SIG-M5 treated with dmso at 0.1 percent for 504 hours (cell line): Measurements from ENCODE around the gene SEL1L.
A peak's percentile ranks its signal among the peaks of the same experiment; 100 is the strongest.
"Not testable (repeated sequence)": the region's sequence is repeated elsewhere in the genome, so short reads cannot be mapped to it uniquely, and the experiment has no call there.

Experiments used
- DNase-seq: peaks from one replicate; lab custom pipeline; 2025; ENCODE audit not compliant: unreplicated experiment; lab: John Stamatoyannopoulos, UW

Gene SEL1L

GRCh38 chr14:81449576-81449975 lies 84.1 kb downstream of the SEL1L start:
- DNase-seq: no peak

GRCh38 chr14:81449114-81449513 lies 84.5 kb downstream of the SEL1L start:
- DNase-seq: no peak

GRCh38 chr14:81447021-81447764 lies 86.5 kb downstream of the SEL1L start:
- no peak for DNase-seq

- no peak for DNase-seq
Observed at GRCh38 chr14:81446279-81447007, 87.2 kb downstream of the SEL1L start.

GRCh38 chr14:81441626-81442134 lies 92.0 kb downstream of the SEL1L start:
- DNase-seq: no peak

- DNase-seq: peak; percentile 47
Observed at GRCh38 chr14:81440041-81440440, 93.6 kb downstream of the SEL1L start.

GRCh38 chr14:81437244-81437643 lies 96.4 kb downstream of the SEL1L start:
- no peak for DNase-seq

GRCh38 chr14:81436296-81437138 lies 97.1 kb downstream of the SEL1L start:
- peak; percentile 21 for DNase-seq

GRCh38 chr14:81435391-81436295 lies 98.0 kb downstream of the SEL1L start:
- DNase-seq: no peak

- DNase-seq: no peak
Observed at GRCh38 chr14:81435048-81435390, 98.6 kb downstream of the SEL1L start.

GRCh38 chr14:81434230-81434629 lies 99.4 kb downstream of the SEL1L start:
- no peak for DNase-seq

GRCh38 chr14:81433378-81433777 lies 100.3 kb downstream of the SEL1L start:
- no peak for DNase-seq

- no peak for DNase-seq
Observed at GRCh38 chr14:81432219-81432661, 101.4 kb downstream of the SEL1L start.

GRCh38 chr14:81430235-81430634 lies 103.4 kb downstream of the SEL1L start:
- no peak for DNase-seq

GRCh38 chr14:81429749-81430148 lies 103.9 kb downstream of the SEL1L start:
- DNase-seq: not testable (repeated sequence)

GRCh38 chr14:81429028-81429427 lies 104.6 kb downstream of the SEL1L start:
- DNase-seq: no peak

GRCh38 chr14:81427348-81428058 lies 106.2 kb downstream of the SEL1L start:
- no peak for DNase-seq

GRCh38 chr14:81423504-81423903 lies 110.1 kb downstream of the SEL1L start:
- DNase-seq: no peak
